Neural progenitor cell (in vitro differentiated cells): Measurements from ENCODE around the gene CFAP68.

Experiments
- EZH2 ChIP-seq: fragments of 200-600 bp; sonication (generic); IDR thresholded peaks from 2 replicates; pipeline ENCODE4 v1.6.1; 2017; ENCODE audit warnings: antibody characterized with exemption, mild to moderate bottlenecking, moderate library complexity
- EZH2phosphoT487 ChIP-seq: fragments of 200-600 bp; sonication (generic); IDR thresholded peaks from 2 replicates; pipeline ENCODE4 v1.6.1; 2017; ENCODE audit warnings: antibody characterized with exemption
- TF ChIP-seq, protein P1 (sequence below): fragments of 200-600 bp; sonication (generic); IDR thresholded peaks from 2 replicates; pipeline ENCODE4 v1.5.1; 2017; ENCODE audit warnings: antibody characterized with exemption, mild to moderate bottlenecking

DNA sequence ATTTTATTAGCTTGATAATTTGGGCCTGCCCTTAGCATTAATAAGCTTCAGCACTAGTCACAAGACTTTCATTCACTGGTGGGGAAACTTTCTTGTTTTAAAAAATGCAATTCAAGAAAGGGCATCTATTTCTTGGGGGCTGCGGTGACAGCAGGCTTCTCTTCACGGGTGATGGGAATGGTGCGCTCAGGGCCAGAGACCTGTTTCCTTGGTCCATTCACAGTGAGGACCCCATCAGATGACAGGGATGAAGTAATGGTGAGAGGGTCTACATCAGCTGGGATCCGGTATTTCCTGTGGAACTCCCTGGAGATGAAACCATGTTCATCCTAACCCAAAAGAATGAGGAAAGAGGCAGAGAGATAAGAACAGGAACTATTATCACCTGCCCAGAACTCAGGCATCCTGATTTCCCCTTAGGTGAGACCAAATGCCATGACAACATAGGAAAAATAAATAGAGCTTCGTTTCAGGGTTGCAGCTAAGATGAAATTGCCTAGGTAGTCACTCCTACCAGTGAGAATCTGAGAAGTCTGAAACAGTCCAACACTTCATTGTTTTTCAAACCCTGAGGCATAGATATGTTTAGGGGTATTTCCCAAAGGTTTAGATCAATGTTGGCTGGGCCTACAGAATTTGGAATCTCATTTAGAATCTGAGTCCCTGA lies 29.4 kb downstream of the CFAP68 start:
- TF ChIP-seq, protein P1, sequence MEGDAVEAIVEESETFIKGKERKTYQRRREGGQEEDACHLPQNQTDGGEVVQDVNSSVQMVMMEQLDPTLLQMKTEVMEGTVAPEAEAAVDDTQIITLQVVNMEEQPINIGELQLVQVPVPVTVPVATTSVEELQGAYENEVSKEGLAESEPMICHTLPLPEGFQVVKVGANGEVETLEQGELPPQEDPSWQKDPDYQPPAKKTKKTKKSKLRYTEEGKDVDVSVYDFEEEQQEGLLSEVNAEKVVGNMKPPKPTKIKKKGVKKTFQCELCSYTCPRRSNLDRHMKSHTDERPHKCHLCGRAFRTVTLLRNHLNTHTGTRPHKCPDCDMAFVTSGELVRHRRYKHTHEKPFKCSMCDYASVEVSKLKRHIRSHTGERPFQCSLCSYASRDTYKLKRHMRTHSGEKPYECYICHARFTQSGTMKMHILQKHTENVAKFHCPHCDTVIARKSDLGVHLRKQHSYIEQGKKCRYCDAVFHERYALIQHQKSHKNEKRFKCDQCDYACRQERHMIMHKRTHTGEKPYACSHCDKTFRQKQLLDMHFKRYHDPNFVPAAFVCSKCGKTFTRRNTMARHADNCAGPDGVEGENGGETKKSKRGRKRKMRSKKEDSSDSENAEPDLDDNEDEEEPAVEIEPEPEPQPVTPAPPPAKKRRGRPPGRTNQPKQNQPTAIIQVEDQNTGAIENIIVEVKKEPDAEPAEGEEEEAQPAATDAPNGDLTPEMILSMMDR = no peak
- TF ChIP-seq EZH2 (no peak), EZH2phosphoT487 (no peak)
